ENCODE results near the gene CLDN3. TPM values are rescaled to one million over a fixed set of nuclear protein-coding genes. Genes with fewer than 3 reads are reported as not detected.

CLDN3 gene
- total and polyA plus RNA-seq, 2 experiments from 2014 or later: not detected

DNA sequence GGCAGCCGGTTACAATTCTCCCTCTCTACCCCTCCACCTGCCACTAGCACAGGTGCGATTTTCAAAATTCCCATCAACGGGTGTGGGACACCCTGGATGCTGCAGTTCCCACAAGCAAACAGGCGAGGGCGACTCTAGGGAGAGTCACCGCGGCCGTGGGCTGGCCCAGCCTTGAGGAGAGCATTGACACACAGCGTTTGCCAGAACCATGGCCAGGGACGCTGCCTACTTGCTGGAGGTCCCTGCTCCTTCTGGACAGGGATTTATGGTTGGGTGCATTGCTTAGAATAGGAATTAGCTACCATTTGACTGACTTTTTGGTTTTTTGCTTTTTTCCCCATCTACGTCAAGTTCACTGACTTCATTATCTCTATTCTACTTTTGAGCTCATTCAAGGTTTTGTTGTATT, 41.7 kb upstream of the CLDN3 start:
- H3K9me2 ChIP-seq (ENCODE audit: insufficient read depth): no peaks in the 10 kb centered on the region
- H4K20me1 ChIP-seq (ENCODE audit: insufficient read depth): no peaks in the 10 kb centered on the region
- peak; percentile 90 for DNase-seq
- TF ChIP-seq EZH2 (IDR thresholded peaks at IDR 0.05; ENCODE audit: insufficient read depth, poor library complexity, severe bottlenecking): no peak
- TF ChIP-seq EZH2phosphoT487 (IDR thresholded peaks at IDR 0.05; ENCODE audit: insufficient read depth, low read depth): no peak
- in situ Hi-C loops (cut with MboI): no loop called here
- H3K4me1 ChIP-seq (ENCODE audit: insufficient read depth): no peaks in the 10 kb centered on the region
- no peaks in the 10 kb centered on the region for H3K9me3 ChIP-seq (ENCODE audit: low read depth)
- no peaks in the 10 kb centered on the region for H3K36me3 ChIP-seq (ENCODE audit: low read depth)
- no peaks in the 10 kb centered on the region for H3F3A ChIP-seq (ENCODE audit: insufficient read depth)
- H3K27ac ChIP-seq: no peak overlapping the region
- WGBS, 2 experiments (ENCODE audit: low coverage in 1 of 2, low lambda C conversion rate in 2 of 2, missing lambda C conversion rate in 2 of 2): 9 to 10% methylated on average over 11 of the region's 11 CpGs
- no peak overlapping the region for H3K4me2 ChIP-seq (ENCODE audit: unreplicated experiment)
- H3K27me3 ChIP-seq (replicated peaks; ENCODE audit: insufficient read depth): no peaks in the 10 kb centered on the region
- no peak overlapping the region for H3K9ac ChIP-seq
- H3K79me2 ChIP-seq (ENCODE audit: insufficient read depth): no peaks in the 10 kb centered on the region
- H2AFZ ChIP-seq: no peak overlapping the region
- H3K4me3 ChIP-seq: no peak overlapping the region

GRCh38 chr7:73810998-73811360, 40.9 kb upstream of the CLDN3 start:
- no peaks in the 10 kb centered on the region for H3K27me3 ChIP-seq (replicated peaks; ENCODE audit: insufficient read depth)
- no peaks in the 10 kb centered on the region for H3F3A ChIP-seq (ENCODE audit: insufficient read depth)
- TF ChIP-seq EZH2 (IDR thresholded peaks at IDR 0.05; ENCODE audit: insufficient read depth, poor library complexity, severe bottlenecking) (no peak), EZH2phosphoT487 (IDR thresholded peaks at IDR 0.05; ENCODE audit: insufficient read depth, low read depth) (no peak)
- H3K27ac ChIP-seq: no peak overlapping the region
- H3K79me2 ChIP-seq (ENCODE audit: insufficient read depth): no peaks in the 10 kb centered on the region
- H3K9ac ChIP-seq: no peak overlapping the region
- no peaks in the 10 kb centered on the region for H3K4me1 ChIP-seq (ENCODE audit: insufficient read depth)
- no peaks in the 10 kb centered on the region for H3K9me3 ChIP-seq (ENCODE audit: low read depth)
- no peaks in the 10 kb centered on the region for H3K9me2 ChIP-seq (ENCODE audit: insufficient read depth)
- H2AFZ ChIP-seq: no peak overlapping the region
- no peak for DNase-seq
- in situ Hi-C loops (cut with MboI): no loop called here
- no peak overlapping the region for H3K4me3 ChIP-seq
- 21 to 42% methylated on average over 3 to 4 of the region's 4 CpGs for WGBS, 2 experiments (ENCODE audit: low coverage in 1 of 2, low lambda C conversion rate in 2 of 2, missing lambda C conversion rate in 2 of 2)
- no peak overlapping the region for H3K4me2 ChIP-seq (ENCODE audit: unreplicated experiment)
- H4K20me1 ChIP-seq (ENCODE audit: insufficient read depth): no peaks in the 10 kb centered on the region
- H3K36me3 ChIP-seq (ENCODE audit: low read depth): no peaks in the 10 kb centered on the region

GRCh38 chr7:73809467-73809951, 39.4 kb upstream of the CLDN3 start:
- H4K20me1 ChIP-seq (ENCODE audit: insufficient read depth): no peaks in the 10 kb centered on the region
- no peak overlapping the region for H3K9ac ChIP-seq
- H3K4me3 ChIP-seq: no peak overlapping the region
- no peak overlapping the region for H3K27ac ChIP-seq
- H3K9me2 ChIP-seq (ENCODE audit: insufficient read depth): no peaks in the 10 kb centered on the region
- H3K4me1 ChIP-seq (ENCODE audit: insufficient read depth): no peaks in the 10 kb centered on the region
- in situ Hi-C loops (cut with MboI): no loop called here
- H3K27me3 ChIP-seq (replicated peaks; ENCODE audit: insufficient read depth): no peaks in the 10 kb centered on the region
- no peaks in the 10 kb centered on the region for H3K79me2 ChIP-seq (ENCODE audit: insufficient read depth)
- no peak overlapping the region for H3K4me2 ChIP-seq (ENCODE audit: unreplicated experiment)
- 71 to 79% methylated on average over 21 of the region's 21 CpGs for WGBS, 2 experiments (ENCODE audit: low coverage in 1 of 2, low lambda C conversion rate in 2 of 2, missing lambda C conversion rate in 2 of 2)
- TF ChIP-seq EZH2phosphoT487 (IDR thresholded peaks at IDR 0.05; ENCODE audit: insufficient read depth, low read depth) (no peak), EZH2 (IDR thresholded peaks at IDR 0.05; ENCODE audit: insufficient read depth, poor library complexity, severe bottlenecking) (no peak)
- no peaks in the 10 kb centered on the region for H3K9me3 ChIP-seq (ENCODE audit: low read depth)
- H3F3A ChIP-seq (ENCODE audit: insufficient read depth): no peaks in the 10 kb centered on the region
- H2AFZ ChIP-seq: no peak overlapping the region
- peak; percentile 34 for DNase-seq
- no peaks in the 10 kb centered on the region for H3K36me3 ChIP-seq (ENCODE audit: low read depth)

DNA sequence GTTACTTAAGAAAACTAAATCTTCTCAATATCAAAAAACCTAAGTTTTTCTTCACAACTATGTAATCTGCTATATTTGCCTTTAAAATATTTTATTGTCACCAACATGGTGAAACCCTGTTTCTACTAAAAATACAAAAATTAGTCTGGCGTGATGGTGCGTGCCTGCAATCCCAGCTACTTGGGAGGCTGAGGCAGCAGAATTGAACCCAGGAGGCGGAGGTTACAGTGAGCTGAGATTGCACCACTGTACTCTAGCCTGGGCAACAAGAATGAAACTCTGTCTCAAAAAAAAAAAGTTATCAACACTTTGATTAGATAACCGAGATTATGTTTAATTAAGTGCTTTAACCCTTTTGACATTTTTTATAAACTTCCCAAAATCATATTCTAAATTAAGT, 32.4 kb upstream of the CLDN3 start:
- H3F3A ChIP-seq (ENCODE audit: insufficient read depth): no peaks in the 10 kb centered on the region
- no peak for TF ChIP-seq EZH2 (IDR thresholded peaks at IDR 0.05; ENCODE audit: insufficient read depth, poor library complexity, severe bottlenecking)
- TF ChIP-seq EZH2phosphoT487 (IDR thresholded peaks at IDR 0.05; ENCODE audit: insufficient read depth, low read depth): no peak
- no peak overlapping the region for H2AFZ ChIP-seq
- WGBS, 2 experiments (ENCODE audit: low coverage in 1 of 2, low lambda C conversion rate in 2 of 2, missing lambda C conversion rate in 2 of 2): 75 to 77% methylated on average over 4 of the region's 4 CpGs
- no peak overlapping the region for H3K4me3 ChIP-seq
- H3K27me3 ChIP-seq (replicated peaks; ENCODE audit: insufficient read depth): no peaks in the 10 kb centered on the region
- no peaks in the 10 kb centered on the region for H3K79me2 ChIP-seq (ENCODE audit: insufficient read depth)
- no peak overlapping the region for H3K4me2 ChIP-seq (ENCODE audit: unreplicated experiment)
- H3K9me3 ChIP-seq (ENCODE audit: low read depth): no peaks in the 10 kb centered on the region
- H3K36me3 ChIP-seq (ENCODE audit: low read depth): no peaks in the 10 kb centered on the region
- H3K4me1 ChIP-seq (ENCODE audit: insufficient read depth): no peaks in the 10 kb centered on the region
- in situ Hi-C loops (cut with MboI): no loop called here
- no peak overlapping the region for H3K9ac ChIP-seq
- H3K9me2 ChIP-seq (ENCODE audit: insufficient read depth): no peaks in the 10 kb centered on the region
- DNase-seq: no peak
- H4K20me1 ChIP-seq (ENCODE audit: insufficient read depth): no peaks in the 10 kb centered on the region
- H3K27ac ChIP-seq: no peak overlapping the region

GRCh38 chr7:73801577-73801976, 31.5 kb upstream of the CLDN3 start:
- H3K4me2 ChIP-seq (ENCODE audit: unreplicated experiment): no peak overlapping the region
- H3K36me3 ChIP-seq (ENCODE audit: low read depth): no peaks in the 10 kb centered on the region
- no peak for DNase-seq
- H3K79me2 ChIP-seq (ENCODE audit: insufficient read depth): no peaks in the 10 kb centered on the region
- no peak overlapping the region for H3K9ac ChIP-seq
- 87 to 88% methylated on average over 1 of the region's 1 CpG for WGBS, 2 experiments (ENCODE audit: low coverage in 1 of 2, low lambda C conversion rate in 2 of 2, missing lambda C conversion rate in 2 of 2)
- in situ Hi-C loops (cut with MboI): no loop called here
- no peaks in the 10 kb centered on the region for H3K4me1 ChIP-seq (ENCODE audit: insufficient read depth)
- no peak overlapping the region for H3K27ac ChIP-seq
- no peaks in the 10 kb centered on the region for H4K20me1 ChIP-seq (ENCODE audit: insufficient read depth)
- H3K4me3 ChIP-seq: no peak overlapping the region
- H2AFZ ChIP-seq: no peak overlapping the region
- TF ChIP-seq EZH2 (IDR thresholded peaks at IDR 0.05; ENCODE audit: insufficient read depth, poor library complexity, severe bottlenecking) (no peak), EZH2phosphoT487 (IDR thresholded peaks at IDR 0.05; ENCODE audit: insufficient read depth, low read depth) (no peak)
- H3F3A ChIP-seq (ENCODE audit: insufficient read depth): no peaks in the 10 kb centered on the region
- H3K27me3 ChIP-seq (replicated peaks; ENCODE audit: insufficient read depth): no peaks in the 10 kb centered on the region
- no peaks in the 10 kb centered on the region for H3K9me3 ChIP-seq (ENCODE audit: low read depth)
- H3K9me2 ChIP-seq (ENCODE audit: insufficient read depth): no peaks in the 10 kb centered on the region
